Activated naive CD8-positive, alpha-beta T cell (primary cell): Measurements from ENCODE around the gene RNF19B.
"Not testable (repeated sequence)": the region's sequence is repeated elsewhere in the genome, so short reads cannot be mapped to it uniquely, and the experiment has no call there.

ENCODE experiments used
- H3K27ac Mint-ChIP-seq: one replicate; pipeline ENCODE4 v1.8.0; 2021; ENCODE audit warnings: mixed read lengths
- H3K27me3 Mint-ChIP-seq: one replicate; pipeline ENCODE4 v1.8.0; 2021; ENCODE audit warnings: mixed read lengths
- H3K36me3 Mint-ChIP-seq: one replicate; pipeline ENCODE4 v1.8.0; 2021; ENCODE audit warnings: mixed read lengths
- H3K4me1 Mint-ChIP-seq: one replicate; pipeline ENCODE4 v1.8.0; 2021; ENCODE audit warnings: low read depth, mixed read lengths
- H3K4me3 Mint-ChIP-seq: one replicate; pipeline ENCODE4 v1.8.0; 2021; ENCODE audit warnings: mild to moderate bottlenecking, mixed read lengths
- H3K9me3 Mint-ChIP-seq: one replicate; pipeline ENCODE4 v1.8.0; 2021; ENCODE audit warnings: low read depth, mixed read lengths

RNF19B gene

DNA sequence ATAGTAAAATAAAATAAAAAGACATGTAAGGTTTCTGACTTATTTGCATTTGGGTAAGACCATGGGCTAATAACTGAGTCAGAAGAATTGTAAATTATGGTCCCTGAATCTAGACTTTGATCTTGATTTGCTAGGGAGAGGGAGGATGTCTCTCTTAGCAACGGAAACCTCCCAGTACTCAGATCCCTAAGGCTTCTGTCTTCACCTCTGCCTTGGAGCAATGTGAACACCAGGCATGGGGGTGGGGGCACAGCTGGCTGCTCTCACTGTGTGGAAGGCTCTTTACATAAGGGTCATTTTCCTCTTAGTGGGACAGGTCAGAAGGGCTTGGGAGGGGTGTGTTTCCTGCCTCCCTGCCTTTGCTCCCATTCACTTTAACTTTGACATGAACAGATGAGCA lies 46.4 kb downstream of the RNF19B start:
- Mint-ChIP-seq H3K4me3 (no peak overlapping the region), H3K4me1 (peaks cover 5% of the 10 kb centered on the region), H3K36me3 (no peaks in the 10 kb centered on the region), H3K9me3 (no peaks in the 10 kb centered on the region), H3K27me3 (peaks cover 29% of the 10 kb centered on the region), H3K27ac (no peak overlapping the region)

DNA sequence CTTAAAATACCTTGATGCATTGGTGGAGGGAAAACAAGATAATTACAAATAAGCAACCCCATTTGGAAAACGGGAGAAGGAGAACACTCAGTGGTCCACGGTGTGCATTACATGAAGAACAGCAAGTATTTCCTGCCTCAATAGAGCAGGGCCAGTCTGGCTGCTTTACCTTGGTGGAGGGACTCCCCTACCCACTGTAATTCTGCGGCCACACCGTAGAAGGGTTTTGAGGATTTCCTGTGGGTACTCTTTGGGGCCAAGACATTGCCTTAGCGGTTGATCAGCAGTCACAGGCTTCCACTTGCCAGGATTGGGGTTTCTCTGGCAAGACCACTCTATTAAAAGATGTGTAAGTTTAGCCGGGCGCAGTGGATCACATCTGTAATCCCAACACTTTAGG lies 47.1 kb downstream of the RNF19B start:
- Mint-ChIP-seq H3K9me3 (no peaks in the 10 kb centered on the region), H3K36me3 (no peaks in the 10 kb centered on the region), H3K4me1 (peaks cover 5% of the 10 kb centered on the region), H3K27ac (no peak overlapping the region), H3K27me3 (peaks cover 24% of the 10 kb centered on the region), H3K4me3 (no peak overlapping the region)

DNA sequence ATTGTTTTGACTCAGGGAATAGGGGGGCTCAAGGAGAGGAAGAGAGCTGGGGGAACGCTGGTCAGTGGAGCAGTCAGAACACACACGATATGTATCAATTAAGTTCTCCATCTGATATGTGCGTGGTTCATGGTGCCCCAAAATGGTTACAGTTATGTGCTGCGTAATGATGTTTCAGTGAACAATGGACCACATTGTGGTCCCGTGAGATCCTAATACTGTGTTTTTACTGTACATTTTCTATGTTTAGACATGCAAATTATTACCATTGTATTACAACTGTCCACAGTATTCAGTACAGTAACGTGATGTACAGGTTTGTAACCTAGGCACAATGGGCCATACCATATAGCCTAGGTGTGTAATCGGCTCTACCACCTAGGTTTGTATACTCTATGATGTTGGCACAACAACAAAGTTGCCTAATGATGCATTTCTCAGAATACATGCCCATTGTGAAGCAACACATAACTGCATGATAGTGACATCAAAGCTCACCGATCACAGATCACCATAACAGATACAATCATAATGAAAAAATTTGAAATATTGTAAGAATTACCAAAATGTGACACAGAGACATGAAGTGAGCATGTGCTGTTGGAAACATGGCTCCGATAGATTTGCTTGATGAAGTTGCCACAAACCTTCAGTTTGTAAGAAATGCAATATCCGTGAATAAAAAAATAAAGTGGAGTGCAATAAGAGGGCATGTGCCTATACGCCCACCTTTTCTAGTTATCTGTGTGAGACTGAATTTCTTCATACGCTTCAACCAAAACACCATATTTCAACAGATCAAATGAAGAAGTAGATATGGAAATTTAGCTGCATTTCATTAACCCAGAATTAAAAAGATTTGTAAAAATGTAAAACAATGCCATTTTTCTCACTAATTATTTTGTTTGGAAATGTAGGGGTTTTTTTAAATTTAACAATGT lies 48.6 kb downstream of the RNF19B start:
- peaks cover 5% of the 10 kb centered on the region for H3K4me1 Mint-ChIP-seq
- no peaks in the 10 kb centered on the region for H3K36me3 Mint-ChIP-seq
- no peaks in the 10 kb centered on the region for H3K9me3 Mint-ChIP-seq
- H3K4me3 Mint-ChIP-seq = no peak overlapping the region
- no peak overlapping the region for H3K27ac Mint-ChIP-seq
- peaks cover 17% of the 10 kb centered on the region for H3K27me3 Mint-ChIP-seq

DNA sequence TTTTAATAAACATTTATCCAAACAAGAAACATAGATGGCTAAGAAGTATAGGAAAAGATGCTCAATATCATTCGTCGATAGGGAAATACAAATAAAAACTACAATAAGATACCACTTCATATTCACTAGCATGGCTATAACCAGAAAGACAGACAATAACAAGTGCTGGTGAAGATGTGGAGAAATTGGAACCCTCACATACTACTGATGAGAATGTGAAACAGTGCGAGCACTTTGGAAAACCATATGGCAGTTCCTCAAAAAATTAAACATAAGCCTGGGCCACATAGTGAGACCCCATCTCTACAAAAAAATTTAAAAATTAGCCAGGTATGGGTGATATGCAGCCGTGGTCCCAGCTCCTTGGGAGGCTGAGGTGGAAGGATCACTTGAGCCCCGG lies 54.3 kb downstream of the RNF19B start:
- Mint-ChIP-seq H3K27me3 (no peaks in the 10 kb centered on the region), H3K27ac (no peak overlapping the region), H3K4me1 (no peaks in the 10 kb centered on the region), H3K4me3 (no peak overlapping the region), H3K36me3 (no peaks in the 10 kb centered on the region), H3K9me3 (no peaks in the 10 kb centered on the region)

DNA sequence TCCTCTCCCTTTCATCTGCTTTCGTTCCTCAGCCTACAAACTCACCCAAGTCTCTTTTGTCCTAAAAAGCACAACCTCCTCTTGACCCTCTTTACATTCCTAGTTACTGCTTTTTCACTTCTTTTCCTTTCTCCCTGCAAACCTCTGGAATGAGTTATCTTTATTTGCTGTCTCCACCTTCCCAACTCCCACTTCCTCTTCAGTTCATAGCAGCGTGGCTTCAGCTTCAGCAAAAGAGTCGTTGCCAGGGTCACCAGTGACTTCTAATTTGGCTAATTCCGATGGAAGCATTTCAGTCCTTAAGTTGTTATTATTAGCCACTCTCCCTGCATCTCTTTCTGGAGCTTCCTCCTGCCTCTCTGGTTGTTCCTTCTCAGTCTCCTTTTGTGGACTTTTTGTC lies 57.2 kb downstream of the RNF19B start:
- Mint-ChIP-seq H3K27me3 (peaks cover 3% of the 10 kb centered on the region), H3K36me3 (no peaks in the 10 kb centered on the region), H3K4me1 (no peaks in the 10 kb centered on the region), H3K4me3 (no peak overlapping the region), H3K9me3 (no peaks in the 10 kb centered on the region), H3K27ac (no peak overlapping the region)

DNA sequence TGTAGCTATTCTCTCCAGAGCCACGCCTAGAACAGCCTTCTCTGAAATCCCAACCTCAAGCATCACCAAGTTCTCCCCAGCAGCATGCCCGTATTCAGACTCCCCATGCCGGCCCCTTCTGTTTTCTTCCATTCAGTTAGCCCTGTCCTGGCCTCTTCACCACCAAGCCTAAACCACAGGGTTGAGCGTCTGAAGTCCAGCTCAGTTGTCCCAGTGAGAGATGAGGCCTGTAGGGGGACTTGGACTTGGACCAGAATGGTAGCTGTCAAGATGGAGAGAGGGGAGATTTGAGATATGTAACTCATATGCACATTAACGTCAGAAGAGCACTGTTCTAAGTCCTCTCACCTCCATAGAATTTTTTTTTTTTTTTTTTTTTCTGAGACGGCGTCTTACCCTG lies 58.0 kb downstream of the RNF19B start:
- H3K4me1 Mint-ChIP-seq = peaks cover 3% of the 10 kb centered on the region
- no peaks in the 10 kb centered on the region for H3K36me3 Mint-ChIP-seq
- H3K27ac Mint-ChIP-seq = no peak overlapping the region
- no peaks in the 10 kb centered on the region for H3K9me3 Mint-ChIP-seq
- H3K4me3 Mint-ChIP-seq = no peak overlapping the region
- H3K27me3 Mint-ChIP-seq = peaks cover 6% of the 10 kb centered on the region

DNA sequence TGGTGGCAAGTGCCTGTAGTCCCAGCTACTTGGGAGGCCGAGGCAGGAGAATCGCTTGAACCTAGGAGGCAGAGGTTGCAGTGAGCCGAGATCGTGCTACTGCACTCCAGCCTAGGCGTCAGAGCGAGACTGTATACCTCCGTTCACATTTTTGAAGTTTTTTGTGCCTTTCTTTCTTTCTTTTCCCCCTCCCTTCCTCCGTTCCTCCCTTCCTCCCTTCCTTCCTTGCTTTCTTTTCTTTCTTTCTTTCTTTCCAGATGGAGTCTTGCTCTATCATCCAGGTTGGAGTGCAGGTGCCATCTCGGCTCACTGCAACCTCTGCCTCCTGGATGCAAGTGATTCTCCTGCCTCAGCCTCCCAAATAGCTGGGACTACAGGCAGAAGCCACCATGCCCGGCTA lies 59.0 kb downstream of the RNF19B start:
- H3K4me3 Mint-ChIP-seq, H3K36me3 Mint-ChIP-seq, H3K9me3 Mint-ChIP-seq, H3K27ac Mint-ChIP-seq, H3K4me1 Mint-ChIP-seq, H3K27me3 Mint-ChIP-seq: not testable (repeated sequence)

DNA sequence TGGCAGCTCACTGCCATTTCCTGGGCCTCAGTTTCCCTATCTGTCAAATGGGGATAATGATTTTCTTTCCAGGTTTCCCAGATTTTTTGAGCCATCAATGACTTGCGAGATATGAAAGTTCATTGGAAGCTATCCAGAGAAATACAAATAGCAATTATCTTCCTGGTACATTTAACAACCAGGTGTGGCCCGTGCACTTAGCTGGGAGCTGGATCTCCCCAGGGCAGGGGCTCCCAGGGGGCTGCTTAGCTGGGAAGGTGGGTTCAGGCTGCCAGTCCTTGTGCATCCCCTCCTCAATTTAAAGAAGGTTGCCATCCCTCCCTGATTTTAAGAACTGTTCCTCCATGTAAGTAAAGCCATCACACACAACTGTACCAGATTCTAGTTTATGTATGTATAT lies 59.8 kb downstream of the RNF19B start:
- Mint-ChIP-seq H3K27me3 (peaks cover 10% of the 10 kb centered on the region), H3K36me3 (no peaks in the 10 kb centered on the region), H3K27ac (no peak overlapping the region), H3K4me3 (no peak overlapping the region), H3K9me3 (no peaks in the 10 kb centered on the region), H3K4me1 (peaks cover 7% of the 10 kb centered on the region)

DNA sequence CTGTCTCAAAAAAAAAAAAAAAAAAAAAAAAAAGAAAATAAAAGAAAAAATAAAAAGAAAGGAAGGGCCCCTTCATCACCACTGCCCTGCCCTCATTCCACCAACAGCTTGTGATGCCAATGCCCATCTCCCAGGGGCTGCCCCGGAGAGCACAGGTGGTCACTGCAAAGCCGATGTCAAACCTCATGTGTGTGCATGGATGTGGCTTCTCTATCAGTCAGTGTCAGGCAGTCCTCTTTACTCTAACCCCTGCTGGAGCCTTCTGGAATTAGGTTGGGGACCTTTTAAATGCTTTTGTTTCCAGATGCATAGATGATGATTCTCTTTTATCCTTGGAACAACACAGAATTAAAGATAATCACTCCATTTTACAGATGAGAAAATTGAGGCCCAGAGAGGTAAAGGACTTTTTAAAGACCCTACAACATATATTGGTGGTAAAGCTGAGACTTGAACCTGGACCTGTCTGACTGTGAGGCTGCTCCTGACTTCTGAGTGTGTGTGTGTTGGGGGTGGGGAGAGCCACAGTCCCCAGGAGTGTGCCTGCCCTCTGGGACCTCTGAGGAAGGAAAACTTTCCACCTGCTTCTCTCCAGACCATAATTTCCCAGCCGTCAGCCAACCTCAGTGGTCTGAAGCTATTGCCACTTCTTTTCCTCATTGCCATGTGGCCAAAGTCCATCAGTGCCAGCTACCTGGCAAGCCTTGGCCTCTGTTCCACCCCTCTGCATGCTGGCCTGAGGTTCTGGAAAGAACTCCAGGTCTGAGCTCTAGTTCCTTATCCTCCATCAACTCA lies 60.4 kb downstream of the RNF19B start:
- no peak overlapping the region for H3K4me3 Mint-ChIP-seq
- H3K4me1 Mint-ChIP-seq = peaks cover 7% of the 10 kb centered on the region
- H3K27me3 Mint-ChIP-seq = peaks cover 12% of the 10 kb centered on the region
- H3K9me3 Mint-ChIP-seq = no peaks in the 10 kb centered on the region
- H3K36me3 Mint-ChIP-seq = no peaks in the 10 kb centered on the region
- no peak overlapping the region for H3K27ac Mint-ChIP-seq

DNA sequence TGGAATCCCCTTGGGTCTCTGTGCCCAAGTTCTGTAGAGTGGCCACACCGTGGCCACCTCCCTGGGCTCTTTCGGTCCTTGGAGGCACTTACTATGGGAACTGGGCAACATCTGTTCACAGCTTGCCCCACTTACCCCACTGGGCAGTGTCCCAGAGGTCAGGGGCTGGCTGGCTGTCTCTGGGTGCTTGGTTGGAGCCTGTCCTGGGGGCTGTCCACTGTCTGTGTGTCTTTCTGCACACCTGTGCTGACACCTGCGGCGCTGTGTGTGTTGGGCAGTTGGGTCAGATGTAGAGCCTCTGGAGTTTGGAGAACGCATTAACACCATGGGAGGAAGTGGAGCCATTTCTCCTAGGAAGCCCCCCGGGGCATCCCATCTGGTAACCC lies 62.1 kb downstream of the RNF19B start:
- Mint-ChIP-seq H3K36me3 (no peaks in the 10 kb centered on the region), H3K27me3 (peaks cover 16% of the 10 kb centered on the region), H3K9me3 (no peaks in the 10 kb centered on the region), H3K27ac (no peak overlapping the region), H3K4me1 (peaks cover 7% of the 10 kb centered on the region), H3K4me3 (peak overlapping the region; percentile 79)

DNA sequence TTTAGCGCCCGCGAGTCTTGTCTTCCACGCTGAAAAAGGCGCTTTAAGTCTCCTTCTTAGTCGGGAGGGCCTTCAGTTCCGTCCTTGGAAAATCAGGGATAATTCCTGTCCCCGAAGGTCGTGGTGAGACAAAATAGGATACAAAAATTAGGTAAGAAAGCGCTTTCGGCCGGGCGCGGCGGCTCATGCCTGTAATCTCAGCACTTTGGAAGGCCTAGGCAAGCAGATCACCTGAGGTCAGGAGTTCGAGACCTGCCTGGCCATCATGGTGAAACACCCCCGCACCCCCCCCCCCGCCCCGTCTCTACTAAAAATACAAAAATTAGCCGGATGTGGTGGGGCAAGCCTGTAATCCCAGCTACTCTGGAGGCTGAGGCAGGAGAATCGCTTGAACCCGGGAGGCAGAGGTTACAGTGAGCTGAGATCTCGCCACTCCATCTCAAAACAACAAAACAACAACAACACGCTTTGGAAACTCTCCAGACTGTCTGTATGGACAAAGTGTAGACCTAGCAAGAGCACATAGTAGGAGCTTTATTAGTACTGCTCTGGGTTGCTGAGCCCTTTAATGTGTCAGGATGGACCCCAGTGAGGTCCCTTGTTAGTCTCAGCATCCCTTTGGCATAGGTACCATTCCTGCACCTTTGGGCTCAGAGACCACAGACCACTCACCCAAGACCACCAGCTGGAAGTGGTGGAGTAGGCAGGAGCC lies 62.6 kb downstream of the RNF19B start:
- H3K4me3 Mint-ChIP-seq = peak overlapping the region; percentile 79
- peaks cover 20% of the 10 kb centered on the region for H3K27me3 Mint-ChIP-seq
- H3K9me3 Mint-ChIP-seq = no peaks in the 10 kb centered on the region
- H3K36me3 Mint-ChIP-seq = no peaks in the 10 kb centered on the region
- no peak overlapping the region for H3K27ac Mint-ChIP-seq
- H3K4me1 Mint-ChIP-seq = peaks cover 7% of the 10 kb centered on the region

DNA sequence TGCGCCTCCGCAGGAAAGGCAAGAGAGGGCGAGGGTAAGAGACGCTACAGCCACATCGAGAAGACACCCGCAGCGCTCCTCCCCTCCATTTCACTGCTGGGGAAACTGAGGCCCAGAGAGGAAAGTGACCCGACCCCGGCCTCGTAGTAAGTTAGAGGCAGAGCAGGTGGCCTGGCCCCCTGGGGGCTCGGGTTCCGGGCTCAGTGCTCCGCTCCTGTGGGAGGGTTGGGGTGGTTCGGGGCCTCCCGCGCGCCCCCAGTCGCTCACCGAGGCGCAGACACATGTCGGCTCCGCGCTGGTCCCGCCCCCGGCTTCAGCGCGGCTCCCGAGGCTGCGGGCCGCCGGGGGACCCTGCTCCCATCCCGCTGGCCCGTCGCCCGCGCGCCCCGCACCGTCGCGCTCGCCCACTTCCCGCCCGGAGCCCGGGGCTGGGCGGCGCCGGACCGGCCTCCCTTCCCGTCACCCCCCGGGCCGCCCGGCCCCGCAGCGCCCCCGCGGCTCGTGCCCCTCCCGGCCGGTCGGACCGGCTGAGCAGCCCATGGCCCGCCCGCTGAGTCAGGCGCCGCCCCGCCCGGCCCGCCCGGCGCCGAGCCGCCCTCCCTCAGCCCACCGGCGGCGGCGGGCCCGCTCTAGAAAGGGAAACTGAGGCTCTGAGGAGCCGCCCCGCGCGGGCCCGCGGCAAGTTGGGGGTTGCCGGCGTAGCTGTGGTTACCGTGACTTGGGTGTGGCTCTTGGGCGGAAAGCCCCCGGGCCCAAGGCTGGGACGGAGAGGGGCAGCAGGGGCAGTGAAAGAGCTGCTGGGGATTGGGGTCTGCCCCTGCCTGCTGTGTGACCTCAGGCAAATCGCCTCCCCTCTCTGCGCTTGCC lies 63.4 kb downstream of the RNF19B start, which contains the start of gene TMEM54:
Gene TMEM54 (minus strand): TSS at position 434 of the 867 bp plus-strand sequence. CDS start 151 bp downstream, at position 283.
- H3K4me1 Mint-ChIP-seq = peaks cover 7% of the 10 kb centered on the region
- H3K4me3 Mint-ChIP-seq = peak within 1 kb of the TSS; percentile 79
- H3K36me3 Mint-ChIP-seq = no peaks in the 10 kb centered on the region
- H3K9me3 Mint-ChIP-seq = no peaks in the 10 kb centered on the region
- H3K27me3 Mint-ChIP-seq = peaks cover 22% of the 10 kb centered on the region
- H3K27ac Mint-ChIP-seq = no peak within 1 kb of the TSS

DNA sequence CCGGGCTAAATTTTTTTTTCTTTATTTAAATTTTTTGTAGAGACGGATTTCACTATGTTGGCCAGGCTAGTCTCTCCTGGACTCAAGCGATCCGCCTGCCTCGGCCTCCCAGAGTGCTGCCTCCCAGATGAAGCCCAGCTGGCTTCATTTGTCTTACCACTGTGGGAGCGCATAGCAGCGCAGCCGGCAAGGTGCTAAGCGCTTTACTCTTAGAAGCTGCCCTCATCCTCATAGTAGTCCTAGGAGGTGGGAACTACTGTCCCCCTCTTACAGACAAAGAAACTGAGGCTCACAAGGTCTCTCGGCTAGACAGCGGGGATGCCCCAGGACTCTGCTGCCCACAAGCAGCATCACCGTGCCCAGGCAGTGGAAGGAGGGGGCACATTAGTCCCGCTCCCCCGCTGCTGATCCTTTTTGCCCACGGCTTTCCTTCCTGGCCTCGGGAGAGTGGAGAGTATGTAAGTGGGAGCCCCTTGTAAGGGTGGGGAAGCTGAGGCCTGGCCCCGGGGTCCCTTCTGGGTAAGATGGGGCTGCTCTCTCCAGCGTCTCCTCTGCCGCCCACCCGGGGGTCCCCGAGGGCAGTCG lies 64.1 kb downstream of the RNF19B start:
- H3K36me3 Mint-ChIP-seq = no peaks in the 10 kb centered on the region
- peaks cover 7% of the 10 kb centered on the region for H3K4me1 Mint-ChIP-seq
- H3K4me3 Mint-ChIP-seq = peak overlapping the region; percentile 79
- H3K27me3 Mint-ChIP-seq = peaks cover 25% of the 10 kb centered on the region
- no peaks in the 10 kb centered on the region for H3K9me3 Mint-ChIP-seq
- H3K27ac Mint-ChIP-seq = no peak overlapping the region
